GM19035 (cell line): Measurements from ENCODE around the gene SV2B.

Experiments
- ATAC-seq: cut with Tn5 transposase; IDR thresholded peaks from one replicate; pipeline ENCODE4 v1.9.1; 2021; ENCODE audit not compliant: unreplicated experiment

SV2B gene

GRCh38 chr15:91227117-91227516 is 127.1 kb downstream of the SV2B start:
- no peak for ATAC-seq

- no peak for ATAC-seq
Measured at GRCh38 chr15:91227766-91228165, 127.7 kb downstream of the SV2B start.

DNA sequence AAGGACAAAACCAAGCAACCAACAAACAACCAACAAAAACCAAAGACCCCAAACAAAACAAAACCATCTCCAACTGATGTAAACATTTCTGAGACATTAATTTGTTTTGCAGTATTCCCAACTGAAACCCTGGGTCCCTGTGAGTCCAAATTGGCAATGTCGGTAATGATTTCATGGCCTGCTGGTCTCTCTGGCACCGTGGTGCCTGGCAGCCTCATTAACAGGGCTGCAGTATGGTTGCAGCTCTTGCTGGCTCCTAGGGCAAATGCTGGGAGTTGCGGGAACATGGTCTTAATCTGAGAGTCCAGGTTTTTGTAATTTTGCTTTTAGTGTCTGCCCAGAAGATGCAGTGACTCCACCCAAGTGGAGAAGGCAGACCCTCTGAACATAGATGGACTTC is 128.3 kb downstream of the SV2B start:
- ATAC-seq, result no peak

GRCh38 chr15:91228890-91229289 is 128.8 kb downstream of the SV2B start:
- ATAC-seq, result no peak

- ATAC-seq, result no peak
Measured at GRCh38 chr15:91231703-91232102, 131.6 kb downstream of the SV2B start.

DNA sequence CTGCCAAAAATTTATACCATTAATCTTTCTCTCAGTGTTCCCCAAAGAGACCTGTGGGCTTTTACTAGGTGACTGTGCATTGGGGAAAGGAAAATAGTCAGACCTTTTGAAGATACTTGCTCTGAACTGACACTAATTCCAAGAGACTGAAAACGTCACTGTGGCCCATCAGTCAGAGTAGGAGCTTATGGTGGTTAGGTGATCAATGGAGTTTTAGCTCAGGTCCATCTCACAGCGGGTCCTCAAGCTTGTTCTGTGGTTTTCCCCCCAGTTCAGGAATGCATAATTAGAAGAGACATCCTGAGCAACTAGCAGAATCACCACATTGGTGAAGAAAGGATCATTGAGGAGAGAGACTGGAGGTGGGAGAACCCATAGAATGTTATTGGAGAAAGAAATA is 134.7 kb downstream of the SV2B start:
- no peak for ATAC-seq

GRCh38 chr15:91235376-91235775 is 135.3 kb downstream of the SV2B start:
- ATAC-seq, result no peak

GRCh38 chr15:91237445-91237844 is 137.4 kb downstream of the SV2B start:
- ATAC-seq, result no peak

- ATAC-seq, result no peak
Measured at GRCh38 chr15:91238644-91239425, 138.8 kb downstream of the SV2B start.

GRCh38 chr15:91243826-91244225 is 143.8 kb downstream of the SV2B start:
- no peak for ATAC-seq

DNA sequence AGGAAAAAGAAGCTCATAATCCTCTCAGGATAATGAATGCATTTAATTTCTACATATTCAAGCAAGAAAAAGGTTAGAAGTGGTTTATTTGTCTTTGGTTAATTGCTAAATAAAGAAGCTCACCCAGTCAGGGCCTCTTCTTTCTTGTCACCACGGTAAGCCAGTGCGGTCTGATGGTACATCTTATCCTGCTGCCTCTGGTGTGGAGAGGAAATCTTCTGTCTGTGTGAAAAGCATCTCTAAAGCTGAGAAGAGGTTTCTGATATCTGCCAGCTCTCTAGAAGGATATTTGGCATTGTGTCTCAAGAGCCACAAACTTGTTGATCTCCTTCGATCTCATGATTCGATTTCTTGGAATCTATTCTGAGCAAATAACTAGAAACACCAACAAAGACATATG is 144.9 kb downstream of the SV2B start:
- ATAC-seq, result no peak

- no peak for ATAC-seq
Measured at GRCh38 chr15:91246998-91247397, 146.9 kb downstream of the SV2B start.

GRCh38 chr15:91249591-91249990 is 149.5 kb downstream of the SV2B start:
- ATAC-seq, result no peak

DNA sequence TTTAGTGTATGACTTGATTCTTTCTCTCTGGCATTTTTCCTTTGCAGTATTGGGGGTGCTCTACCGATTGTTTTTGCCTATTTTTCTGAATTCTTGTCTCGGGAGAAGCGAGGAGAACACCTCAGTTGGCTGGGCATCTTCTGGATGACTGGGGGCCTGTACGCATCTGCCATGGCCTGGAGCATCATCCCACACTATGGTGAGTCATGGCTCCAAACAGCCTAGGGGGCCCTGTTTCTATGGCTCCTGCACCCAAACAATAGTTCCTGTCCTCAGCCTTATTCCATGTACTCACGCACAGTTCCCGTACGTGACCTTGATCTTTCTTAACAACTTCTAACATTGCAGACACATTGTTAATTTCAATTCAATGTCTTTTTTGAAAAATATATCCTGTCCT is 152.3 kb downstream of the SV2B start:
- no peak for ATAC-seq

DNA sequence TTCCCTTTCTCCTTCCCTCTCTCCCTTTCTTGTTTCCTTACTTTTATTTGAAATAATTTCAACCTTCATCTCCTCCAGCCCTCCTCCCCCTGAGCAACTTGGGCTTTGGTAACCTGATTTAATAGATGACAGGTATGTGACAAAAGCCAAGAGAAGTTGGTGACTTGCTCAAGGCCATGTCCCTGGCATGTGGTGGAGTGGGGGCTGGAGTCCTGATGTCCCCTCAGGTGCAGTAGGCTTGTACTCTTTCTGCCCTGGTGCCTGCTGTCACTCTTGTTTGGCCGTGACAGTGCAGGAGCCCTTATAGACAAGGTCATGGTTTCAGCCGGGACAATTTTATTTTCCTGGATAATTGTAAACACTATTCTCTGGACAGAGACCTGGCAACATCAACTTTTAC is 152.7 kb downstream of the SV2B start:
- ATAC-seq, result no peak

DNA sequence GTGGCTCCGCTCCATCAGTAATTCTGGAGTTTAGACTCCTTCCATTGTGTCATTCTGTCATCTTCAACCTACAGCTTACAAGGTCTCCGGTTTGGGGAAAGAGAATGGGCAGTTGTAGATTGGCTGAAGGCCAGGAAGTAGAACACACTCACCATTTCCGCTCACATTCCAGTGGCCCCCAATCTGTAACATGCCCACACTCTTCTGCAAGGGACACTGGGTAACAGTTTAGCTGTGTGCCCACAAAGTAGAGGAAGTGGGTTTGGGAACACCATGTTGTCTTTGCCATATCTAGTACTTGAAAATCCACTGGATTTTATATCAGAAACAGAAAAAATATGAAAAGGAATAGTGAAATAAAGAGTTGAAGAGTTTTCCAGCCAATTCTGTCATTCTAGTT is 153.5 kb downstream of the SV2B start:
- no peak for ATAC-seq

DNA sequence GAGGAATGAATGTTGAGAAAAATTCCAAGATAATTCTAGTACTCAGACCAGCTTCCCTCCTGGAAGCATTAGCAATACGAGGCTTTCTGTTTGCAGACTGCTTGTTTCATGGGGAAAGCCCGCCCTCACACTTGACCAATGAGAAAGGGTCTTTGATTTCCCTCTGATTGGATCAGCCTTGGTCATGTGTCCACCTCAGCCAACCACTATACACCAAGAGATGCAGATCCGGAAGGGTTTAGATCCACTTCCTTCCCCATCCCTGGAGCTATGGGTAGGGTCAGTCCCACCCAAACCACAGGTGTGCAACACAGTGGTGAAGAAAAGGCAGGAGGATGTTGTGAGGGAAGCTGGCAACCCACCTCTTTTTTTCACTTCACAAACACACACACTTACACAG is 154.7 kb downstream of the SV2B start:
- ATAC-seq, result no peak

- no peak for ATAC-seq
Measured at GRCh38 chr15:91255670-91256192, 155.7 kb downstream of the SV2B start.

DNA sequence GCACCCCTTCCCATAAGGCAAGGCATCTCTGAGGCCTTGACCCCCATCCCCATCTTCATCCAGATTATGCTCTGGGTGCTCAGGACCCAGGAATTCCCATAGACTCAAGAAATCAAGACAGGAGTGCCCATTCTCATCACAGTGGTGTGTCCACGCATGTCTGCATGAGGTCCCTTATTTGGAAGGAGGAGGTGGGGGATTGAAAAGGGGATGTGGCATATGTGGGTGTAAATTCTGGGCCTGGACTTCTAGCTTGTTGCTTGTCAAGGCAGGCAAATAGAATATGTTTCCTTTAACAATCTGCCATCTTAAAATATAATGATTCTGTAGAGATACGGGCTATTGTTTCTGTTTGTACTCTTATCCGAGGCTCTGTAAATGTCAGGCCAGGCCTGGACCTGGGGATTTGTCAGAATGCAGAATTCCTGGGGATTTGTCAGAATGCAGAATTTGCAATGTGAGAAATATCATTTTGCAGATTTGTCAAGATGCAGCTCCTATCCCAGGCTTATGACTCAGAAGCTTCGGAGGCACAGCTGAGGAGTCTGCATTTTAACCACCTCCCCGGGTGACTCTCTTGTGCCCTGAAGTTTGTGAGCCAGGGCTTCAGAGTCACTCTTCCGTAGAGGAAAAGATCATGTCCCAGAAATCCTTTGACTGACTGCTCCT is 157.8 kb downstream of the SV2B start:
- ATAC-seq, result no peak

DNA sequence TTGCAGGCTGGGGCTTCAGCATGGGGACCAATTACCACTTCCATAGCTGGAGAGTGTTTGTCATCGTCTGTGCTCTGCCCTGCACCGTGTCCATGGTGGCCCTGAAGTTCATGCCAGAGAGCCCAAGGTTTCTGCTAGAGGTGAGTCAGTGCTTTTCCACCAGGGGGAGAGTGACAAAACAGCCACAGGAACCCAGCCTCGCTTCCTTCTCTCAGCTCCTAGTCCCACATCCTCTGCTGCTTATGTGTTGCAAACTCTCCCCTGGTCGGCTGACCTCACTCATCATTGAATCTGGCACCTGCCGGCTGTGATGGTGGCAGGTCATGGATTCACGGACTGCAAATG is 158.3 kb downstream of the SV2B start:
- no peak for ATAC-seq

- no peak for ATAC-seq
Measured at GRCh38 chr15:91259077-91259476, 159.0 kb downstream of the SV2B start.

DNA sequence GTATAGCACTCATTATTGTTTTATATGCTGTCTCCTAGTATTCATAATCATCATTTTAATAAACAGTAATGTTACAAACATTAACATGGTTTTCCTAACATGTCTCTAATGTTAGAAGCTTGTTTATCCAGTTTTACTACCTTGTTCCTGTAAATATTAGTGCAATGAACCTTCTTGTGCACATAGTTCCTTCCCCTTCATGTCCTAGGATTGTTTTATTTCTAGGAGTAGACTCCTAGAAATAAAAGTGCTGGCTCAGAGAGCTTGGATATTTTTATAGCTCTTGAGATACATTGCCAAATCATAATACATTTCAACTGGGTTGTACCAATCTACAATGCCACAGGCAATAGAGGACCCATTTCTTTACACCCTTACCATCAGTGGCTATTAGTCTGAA is 161.3 kb downstream of the SV2B start:
- no peak for ATAC-seq
